Panc1 (cell line): ENCODE results near the gene PSMC1. TPM values are rescaled to one million over a fixed set of nuclear protein-coding genes. Genes with fewer than 3 reads are reported as not detected.

ENCODE experiments used
- ATAC-seq: fragments of 200-7000 bp; cut with Tn5 transposase; 2 replicates; pipeline ENCODE4 v1.9.1; 2020; ENCODE audit warnings: mild to moderate bottlenecking, moderate library complexity
- BruUV-seq: library from RNA; stranded (reverse); fragments of 400-500 nt; replicated peaks from 2 replicates; lab custom pipeline; 2021; lab: Mats Ljungman, UMichigan
- CTCF ChIA-PET: fragments of 300-600 bp; sonication (Branson Sonifier 250); formaldehyde crosslinking; loops from one replicate; lab custom pipeline; 2022; ENCODE audit warnings: antibody characterized with exemption; lab: Charles Lee
- POLR2A ChIA-PET: fragments of 300-600 bp; sonication (Branson Sonifier 250); formaldehyde crosslinking; loops from one replicate; lab custom pipeline; 2022; ENCODE audit warnings: antibody characterized with exemption; lab: Charles Lee
- DNase-seq: peaks from one replicate; pipeline ENCODE4 v3.0.0-alpha.2; 2010; ENCODE audit warnings: low read depth, low spot score
- H3K27ac ChIP-seq: 2 replicates; pipeline ENCODE4 v1.5.1; 2011; ENCODE audit warnings: mild to moderate bottlenecking, low read length, inconsistent platforms
- H3K27me3 ChIP-seq: fragments of 200-500 bp; sonication (Bioruptor generic); 2 replicates; pipeline ENCODE4 v1.6.0; 2014; ENCODE audit warnings: low read length, inconsistent platforms; ENCODE audit not compliant: control insufficient read depth, insufficient read depth
- H3K36me3 ChIP-seq: fragments of 200-500 bp; sonication (Bioruptor generic); 2 replicates; pipeline ENCODE4 v1.5.1; 2014; ENCODE audit warnings: inconsistent platforms, mild to moderate bottlenecking, low read length, moderate library complexity; ENCODE audit not compliant: control insufficient read depth, insufficient read depth
- H3K4me1 ChIP-seq: 2 replicates; pipeline ENCODE4 v1.5.1; 2011; ENCODE audit warnings: inconsistent platforms, mild to moderate bottlenecking, low read length, moderate library complexity; ENCODE audit not compliant: control insufficient read depth, insufficient read depth
- H3K4me3 ChIP-seq, 2 experiments: 2 replicates each; pipeline ENCODE4 v1.5.1; 2011 to 2012; ENCODE audit warnings: low read depth in 2 of 2, low read length in 2 of 2, mild to moderate bottlenecking in 2 of 2, inconsistent platforms in 1 of 2, moderate library complexity in 1 of 2
- H3K9me3 ChIP-seq: fragments of 200-500 bp; sonication (Bioruptor generic); 2 replicates; pipeline ENCODE4 v1.5.1; 2014; ENCODE audit warnings: low read depth, mild to moderate bottlenecking, inconsistent platforms, low read length, moderate library complexity; ENCODE audit not compliant: control insufficient read depth, insufficient read depth
- CTCF ChIP-seq: fragments of 450-650 bp; IDR thresholded peaks from 2 replicates; pipeline ENCODE4 v1.5.1; 2017; ENCODE audit warnings: mild to moderate bottlenecking
- POLR2AphosphoS5 ChIP-seq: IDR thresholded peaks from 2 replicates; pipeline ENCODE4 v1.6.1; 2012; ENCODE audit warnings: mild to moderate bottlenecking, low read depth, low read length, moderate library complexity
- REST ChIP-seq, 2 experiments: IDR thresholded peaks; 2 replicates each; pipeline ENCODE4 v1.6.1; 2011 to 2012; ENCODE audit warnings: low read depth in 2 of 2, control low read depth in 1 of 2, low read length in 1 of 2, mild to moderate bottlenecking in 1 of 2, moderate library complexity in 1 of 2; ENCODE audit not compliant: insufficient read depth in 1 of 2
- SIN3A ChIP-seq: IDR thresholded peaks from 2 replicates; pipeline ENCODE4 v1.6.1; 2012; ENCODE audit warnings: low read depth, mild to moderate bottlenecking, low read length, moderate library complexity, borderline replicate concordance; ENCODE audit not compliant: insufficient read depth
- TCF7L2 ChIP-seq: IDR thresholded peaks from 2 replicates; pipeline ENCODE4 v1.6.1; 2011; ENCODE audit warnings: mild to moderate bottlenecking, low read depth, low read length, inconsistent platforms
- in situ Hi-C: cut with HindIII; loops from 2 replicates; pipeline ENCODE4 v1.10.0; 2016; ENCODE audit warnings: low sequenced_read_pairs, low pct_unique_long_range_greater_than_20kb
- intact Hi-C: fragments of 100-400 bp; cut with micrococcal nuclease; formaldehyde crosslinking; loops from one replicate; pipeline ENCODE4 v1.10.0; 2022; ENCODE audit not compliant: unreplicated experiment
- total RNA-seq: library from RNA; stranded (reverse); gene quantifications from one replicate; pipeline ENCODE4 v1.2.1, GENCODE V29; 2021; ENCODE audit not compliant: unreplicated experiment

Gene PSMC1
- total RNA-seq, 1 experiment from 2014 or later = 112 TPM

GRCh38 chr14:90293766-90294730, 37.7 kb downstream of the PSMC1 start:
- no peak for DNase-seq
- H3K9me3 ChIP-seq = no peaks in the 10 kb centered on the region
- H3K4me3 ChIP-seq = no peak overlapping the region
- H3K27ac ChIP-seq = no peak overlapping the region
- no TSS peak for BruUV-seq
- ChIA-PET CTCF (no interaction called here), POLR2A (interaction anchor here (0.7 kb wide), 1 partner anchor 13 kb away, joined by 3 read pairs; no protein-coding TSS in a partner anchor)
- H3K36me3 ChIP-seq = no peaks in the 10 kb centered on the region
- no peak for TF ChIP-seq REST (IDR thresholded peaks at IDR 0.05; ENCODE audit: insufficient read depth in 1 of 2, low read depth in 2 of 2, low read length in 1 of 2)
- no peak for TF ChIP-seq TCF7L2
- TF ChIP-seq POLR2AphosphoS5 = no peak
- TF ChIP-seq SIN3A = no peak
- peak; percentile 7; the same call in 1 of the 2 replicates for TF ChIP-seq CTCF
- no peaks in the 10 kb centered on the region for H3K4me1 ChIP-seq
- ATAC-seq = no peak
- in situ Hi-C loops (no loop called here), intact Hi-C loops (no loop called here)
- no peaks in the 10 kb centered on the region for H3K27me3 ChIP-seq

- in situ Hi-C loops = no loop called here
- ChIA-PET POLR2A (no interaction called here), CTCF (no interaction called here)
- no TSS peak for BruUV-seq
- intact Hi-C loops = no loop called here
- TF ChIP-seq CTCF (no peak), TCF7L2 (no peak), POLR2AphosphoS5 (no peak), REST (IDR thresholded peaks at IDR 0.05; ENCODE audit: insufficient read depth in 1 of 2, low read depth in 2 of 2, low read length in 1 of 2) (no peak), SIN3A (no peak)
- DNase-seq (no peak), ATAC-seq (no peak)
- Histone ChIP-seq H3K27ac (no peak overlapping the region), H3K36me3 (no peaks in the 10 kb centered on the region), H3K4me1 (no peaks in the 10 kb centered on the region), H3K9me3 (no peaks in the 10 kb centered on the region), H3K27me3 (no peaks in the 10 kb centered on the region), H3K4me3 (no peak overlapping the region)
Observed at GRCh38 chr14:90294872-90295271, 38.5 kb downstream of the PSMC1 start.
